SK-N-SH (cell line): Measurements from ENCODE around the gene TNFRSF18.

Experiments
- FOSL2 ChIP-seq: IDR thresholded peaks from 2 replicates; pipeline ENCODE4 v1.4.0; 2012; ENCODE audit warnings: low read depth, mild to moderate bottlenecking, moderate library complexity, borderline replicate concordance
- GABPA ChIP-seq: IDR thresholded peaks from 2 replicates; pipeline ENCODE4 v1.4.0; 2012; ENCODE audit warnings: low read depth, mild to moderate bottlenecking
- MAX ChIP-seq: IDR thresholded peaks from 2 replicates; pipeline ENCODE4 v1.4.0; 2012; ENCODE audit warnings: low read depth
- PBX3 ChIP-seq: IDR thresholded peaks from 2 replicates; pipeline ENCODE4; 2012
- POLR2AphosphoS5 ChIP-seq: IDR thresholded peaks from 2 replicates; pipeline ENCODE4 v1.6.1; 2012; ENCODE audit warnings: low read depth, low read length
- SMC3 ChIP-seq: IDR thresholded peaks from 2 replicates; pipeline ENCODE4 v1.6.1; 2012; ENCODE audit warnings: low read depth, low read length, improper control_type of control experiment
- TAF1 ChIP-seq: IDR thresholded peaks from 2 replicates; pipeline ENCODE4 v1.6.1; 2012; ENCODE audit warnings: low read depth, mild to moderate bottlenecking, low read length, moderate library complexity, borderline replicate concordance
- TCF12 ChIP-seq: IDR thresholded peaks from 2 replicates; pipeline ENCODE4 v1.4.0; 2012
- TF ChIP-seq, protein P1 (sequence below): fragments of 200-600 bp; sonication (generic); IDR thresholded peaks from 2 replicates; pipeline ENCODE4 v1.6.1; 2017; ENCODE audit warnings: antibody characterized with exemption, mild to moderate bottlenecking, moderate library complexity

GRCh38 chr1:1221887-1222574 is 15.6 kb upstream of the TNFRSF18 start:
- TF ChIP-seq MAX (no peak), TAF1 (no peak), POLR2AphosphoS5 (no peak), PBX3 (no peak), GABPA (no peak), TCF12 (no peak), SMC3 (no peak), FOSL2 (no peak)
- TF ChIP-seq, protein P1, sequence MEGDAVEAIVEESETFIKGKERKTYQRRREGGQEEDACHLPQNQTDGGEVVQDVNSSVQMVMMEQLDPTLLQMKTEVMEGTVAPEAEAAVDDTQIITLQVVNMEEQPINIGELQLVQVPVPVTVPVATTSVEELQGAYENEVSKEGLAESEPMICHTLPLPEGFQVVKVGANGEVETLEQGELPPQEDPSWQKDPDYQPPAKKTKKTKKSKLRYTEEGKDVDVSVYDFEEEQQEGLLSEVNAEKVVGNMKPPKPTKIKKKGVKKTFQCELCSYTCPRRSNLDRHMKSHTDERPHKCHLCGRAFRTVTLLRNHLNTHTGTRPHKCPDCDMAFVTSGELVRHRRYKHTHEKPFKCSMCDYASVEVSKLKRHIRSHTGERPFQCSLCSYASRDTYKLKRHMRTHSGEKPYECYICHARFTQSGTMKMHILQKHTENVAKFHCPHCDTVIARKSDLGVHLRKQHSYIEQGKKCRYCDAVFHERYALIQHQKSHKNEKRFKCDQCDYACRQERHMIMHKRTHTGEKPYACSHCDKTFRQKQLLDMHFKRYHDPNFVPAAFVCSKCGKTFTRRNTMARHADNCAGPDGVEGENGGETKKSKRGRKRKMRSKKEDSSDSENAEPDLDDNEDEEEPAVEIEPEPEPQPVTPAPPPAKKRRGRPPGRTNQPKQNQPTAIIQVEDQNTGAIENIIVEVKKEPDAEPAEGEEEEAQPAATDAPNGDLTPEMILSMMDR: no peak
